ENCODE measurements around the gene NXF1. TPM values are rescaled to one million over a fixed set of nuclear protein-coding genes. Genes with fewer than 3 reads are reported as not detected.
A peak's percentile ranks its signal among the peaks of the same experiment; 100 is the strongest.

Gene NXF1
- total and polyA plus RNA-seq, 2 of the 13 experiments (the other 11 are each of a cell fraction or from before 2014, with no cell fraction given): 30.4 to 30.9 TPM

DNA sequence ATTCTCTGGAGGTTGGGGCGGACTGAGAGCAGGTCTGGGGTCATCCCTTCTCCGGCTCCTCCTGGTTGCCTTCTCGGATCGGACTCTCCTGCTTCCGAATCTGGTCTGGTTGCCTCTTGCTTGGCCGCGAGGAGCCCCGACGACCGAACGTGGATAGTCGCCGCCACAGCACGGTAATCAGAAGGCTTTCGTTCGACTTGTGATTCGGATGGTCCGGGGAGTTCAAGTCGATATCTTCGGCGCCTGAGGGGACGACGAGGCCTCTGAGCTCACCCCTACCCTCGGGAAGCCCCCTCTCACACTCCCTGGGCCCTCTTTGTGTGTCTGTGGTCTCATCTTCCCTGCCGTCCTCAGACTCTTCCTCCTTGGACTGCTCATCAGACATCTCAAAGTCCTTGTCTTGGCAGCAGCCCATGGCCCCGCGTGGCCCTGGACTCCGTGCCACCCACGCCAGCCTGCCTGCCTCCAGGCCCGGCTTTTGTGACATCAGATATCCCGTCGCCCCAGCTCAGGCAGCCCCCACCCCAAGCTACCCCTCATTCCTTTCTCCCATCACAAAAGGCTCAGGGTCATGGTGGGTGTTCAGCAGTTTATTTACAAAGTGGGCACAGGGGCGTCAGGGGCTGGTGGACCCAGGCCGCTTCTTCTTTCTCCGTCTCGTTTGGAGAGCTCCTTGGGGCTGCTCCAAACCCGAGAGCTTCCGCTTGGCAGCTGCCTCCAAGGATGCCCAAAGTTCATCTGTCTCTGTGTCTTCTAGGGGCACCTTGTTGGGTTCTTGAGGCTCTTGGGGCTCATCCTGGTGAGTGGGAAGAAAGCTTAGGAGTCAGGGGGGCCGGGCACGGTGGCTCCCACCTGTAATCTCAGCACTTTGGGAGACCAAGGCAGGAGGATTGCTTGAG is 27.3 kb upstream of the NXF1 start, which contains the start of gene TEX54 (continued):
- TF ChIP-seq, protein P1, sequence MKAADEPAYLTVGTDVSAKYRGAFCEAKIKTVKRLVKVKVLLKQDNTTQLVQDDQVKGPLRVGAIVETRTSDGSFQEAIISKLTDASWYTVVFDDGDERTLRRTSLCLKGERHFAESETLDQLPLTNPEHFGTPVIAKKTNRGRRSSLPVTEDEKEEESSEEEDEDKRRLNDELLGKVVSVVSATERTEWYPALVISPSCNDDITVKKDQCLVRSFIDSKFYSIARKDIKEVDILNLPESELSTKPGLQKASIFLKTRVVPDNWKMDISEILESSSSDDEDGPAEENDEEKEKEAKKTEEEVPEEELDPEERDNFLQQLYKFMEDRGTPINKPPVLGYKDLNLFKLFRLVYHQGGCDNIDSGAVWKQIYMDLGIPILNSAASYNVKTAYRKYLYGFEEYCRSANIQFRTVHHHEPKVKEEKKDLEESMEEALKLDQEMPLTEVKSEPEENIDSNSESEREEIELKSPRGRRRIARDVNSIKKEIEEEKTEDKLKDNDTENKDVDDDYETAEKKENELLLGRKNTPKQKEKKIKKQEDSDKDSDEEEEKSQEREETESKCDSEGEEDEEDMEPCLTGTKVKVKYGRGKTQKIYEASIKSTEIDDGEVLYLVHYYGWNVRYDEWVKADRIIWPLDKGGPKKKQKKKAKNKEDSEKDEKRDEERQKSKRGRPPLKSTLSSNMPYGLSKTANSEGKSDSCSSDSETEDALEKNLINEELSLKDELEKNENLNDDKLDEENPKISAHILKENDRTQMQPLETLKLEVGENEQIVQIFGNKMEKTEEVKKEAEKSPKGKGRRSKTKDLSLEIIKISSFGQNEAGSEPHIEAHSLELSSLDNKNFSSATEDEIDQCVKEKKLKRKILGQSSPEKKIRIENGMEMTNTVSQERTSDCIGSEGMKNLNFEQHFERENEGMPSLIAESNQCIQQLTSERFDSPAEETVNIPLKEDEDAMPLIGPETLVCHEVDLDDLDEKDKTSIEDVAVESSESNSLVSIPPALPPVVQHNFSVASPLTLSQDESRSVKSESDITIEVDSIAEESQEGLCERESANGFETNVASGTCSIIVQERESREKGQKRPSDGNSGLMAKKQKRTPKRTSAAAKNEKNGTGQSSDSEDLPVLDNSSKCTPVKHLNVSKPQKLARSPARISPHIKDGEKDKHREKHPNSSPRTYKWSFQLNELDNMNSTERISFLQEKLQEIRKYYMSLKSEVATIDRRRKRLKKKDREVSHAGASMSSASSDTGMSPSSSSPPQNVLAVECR (CRISPR knock-in tag; IDR thresholded peaks at IDR 0.05; ENCODE audit: borderline replicate concordance): 0 out of 2 replicates have a peak, but pooled peaks have one; percentile 5
- TF ChIP-seq HOXA3 (CRISPR knock-in tag; IDR thresholded peaks at IDR 0.05): no peak
- no peak for TF ChIP-seq ZFY (CRISPR knock-in tag; IDR thresholded peaks at IDR 0.05)
- no peak for TF ChIP-seq ARID2 (CRISPR knock-in tag; IDR thresholded peaks at IDR 0.05; ENCODE audit: borderline replicate concordance)
- 0 out of 2 replicates have a peak, but pooled peaks have one; percentile 0 for TF ChIP-seq GATA4 (IDR thresholded peaks at IDR 0.05; ENCODE audit: borderline replicate concordance, low read depth)
- 0 out of 2 replicates have a peak, but pooled peaks have one; percentile 72 for TF ChIP-seq ZC3H13 (CRISPR knock-in tag; IDR thresholded peaks at IDR 0.05)
- no peak for TF ChIP-seq ZKSCAN1 (IDR thresholded peaks at IDR 0.05; ENCODE audit: low read length)
- TF ChIP-seq TEAD3 (CRISPR knock-in tag; optimal IDR thresholded peaks at IDR 0.05; ENCODE audit: borderline replicate concordance): no peak
- TF ChIP-seq KLF12 (CRISPR knock-in tag; IDR thresholded peaks at IDR 0.05; ENCODE audit: borderline replicate concordance): 0 out of 2 replicates have a peak, but pooled peaks have one; percentile 31
- TF ChIP-seq ZNF839 (CRISPR knock-in tag; IDR thresholded peaks at IDR 0.05; ENCODE audit: borderline replicate concordance): no peak
- TF ChIP-seq ZNF335 (CRISPR knock-in tag; IDR thresholded peaks at IDR 0.05): no peak
- TF ChIP-seq KDM1A (CRISPR knock-in tag; IDR thresholded peaks at IDR 0.05): no peak
- TF ChIP-seq ZNF256 (CRISPR knock-in tag; conservative IDR thresholded peaks at IDR 0.05): 0 out of 2 replicates have a peak, but pooled peaks have one; percentile 33
- peak; percentile 13; the same call in 1 of the 2 replicates for TF ChIP-seq RBFOX2 (IDR thresholded peaks at IDR 0.05; ENCODE audit: low read depth, low read length)
- TF ChIP-seq, protein P2, sequence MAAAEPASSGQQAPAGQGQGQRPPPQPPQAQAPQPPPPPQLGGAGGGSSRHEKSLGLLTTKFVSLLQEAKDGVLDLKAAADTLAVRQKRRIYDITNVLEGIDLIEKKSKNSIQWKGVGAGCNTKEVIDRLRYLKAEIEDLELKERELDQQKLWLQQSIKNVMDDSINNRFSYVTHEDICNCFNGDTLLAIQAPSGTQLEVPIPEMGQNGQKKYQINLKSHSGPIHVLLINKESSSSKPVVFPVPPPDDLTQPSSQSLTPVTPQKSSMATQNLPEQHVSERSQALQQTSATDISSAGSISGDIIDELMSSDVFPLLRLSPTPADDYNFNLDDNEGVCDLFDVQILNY (CRISPR knock-in tag; conservative IDR thresholded peaks at IDR 0.05): no peak
- TF ChIP-seq KDM2A (CRISPR knock-in tag; IDR thresholded peaks at IDR 0.05; ENCODE audit: borderline replicate concordance, low read depth): peak; percentile 48
- TF ChIP-seq ZFAT (CRISPR knock-in tag; conservative IDR thresholded peaks at IDR 0.05): no peak
- no peak for TF ChIP-seq PPARG (CRISPR knock-in tag; conservative IDR thresholded peaks at IDR 0.05)
- TF ChIP-seq ZSCAN30 (CRISPR knock-in tag; IDR thresholded peaks at IDR 0.05): no peak
- TF ChIP-seq ZNF746 (CRISPR knock-in tag; IDR thresholded peaks at IDR 0.05): no peak
- TF ChIP-seq, protein P3, sequence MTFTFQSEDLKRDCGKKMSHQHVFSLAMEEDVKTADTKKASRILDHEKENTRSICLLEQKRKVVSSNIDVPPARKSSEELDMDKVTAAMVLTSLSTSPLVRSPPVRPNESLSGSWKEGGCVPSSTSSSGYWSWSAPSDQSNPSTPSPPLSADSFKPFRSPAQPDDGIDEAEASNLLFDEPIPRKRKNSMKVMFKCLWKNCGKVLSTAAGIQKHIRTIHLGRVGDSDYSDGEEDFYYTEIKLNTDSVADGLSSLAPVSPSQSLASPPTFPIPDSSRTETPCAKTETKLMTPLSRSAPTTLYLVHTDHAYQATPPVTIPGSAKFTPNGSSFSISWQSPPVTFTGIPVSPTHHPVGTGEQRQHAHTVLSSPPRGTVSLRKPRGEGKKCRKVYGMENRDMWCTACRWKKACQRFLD (CRISPR knock-in tag; IDR thresholded peaks at IDR 0.05; ENCODE audit: borderline replicate concordance): 0 out of 2 replicates have a peak, but pooled peaks have one; percentile 7
